DND-41 (cell line): ENCODE data around the gene COQ7.

Experiments
- EZH2 ChIP-seq: IDR thresholded peaks from 3 replicates; pipeline ENCODE4 v1.6.1; 2012; ENCODE audit warnings: borderline replicate concordance, low read depth, mild to moderate bottlenecking, moderate library complexity, low read length, inconsistent platforms; ENCODE audit not compliant: severe bottlenecking
- TF ChIP-seq, protein P1 (sequence below): IDR thresholded peaks from 2 replicates; pipeline ENCODE4 v1.5.1; 2012; ENCODE audit warnings: borderline replicate concordance, low read length, moderate library complexity, mild to moderate bottlenecking; ENCODE audit not compliant: poor library complexity, severe bottlenecking; ENCODE audit errors: extremely low read depth

GRCh38 chr16:19095654-19096053 lies 28.2 kb downstream of the COQ7 start:
- TF ChIP-seq, protein P1, sequence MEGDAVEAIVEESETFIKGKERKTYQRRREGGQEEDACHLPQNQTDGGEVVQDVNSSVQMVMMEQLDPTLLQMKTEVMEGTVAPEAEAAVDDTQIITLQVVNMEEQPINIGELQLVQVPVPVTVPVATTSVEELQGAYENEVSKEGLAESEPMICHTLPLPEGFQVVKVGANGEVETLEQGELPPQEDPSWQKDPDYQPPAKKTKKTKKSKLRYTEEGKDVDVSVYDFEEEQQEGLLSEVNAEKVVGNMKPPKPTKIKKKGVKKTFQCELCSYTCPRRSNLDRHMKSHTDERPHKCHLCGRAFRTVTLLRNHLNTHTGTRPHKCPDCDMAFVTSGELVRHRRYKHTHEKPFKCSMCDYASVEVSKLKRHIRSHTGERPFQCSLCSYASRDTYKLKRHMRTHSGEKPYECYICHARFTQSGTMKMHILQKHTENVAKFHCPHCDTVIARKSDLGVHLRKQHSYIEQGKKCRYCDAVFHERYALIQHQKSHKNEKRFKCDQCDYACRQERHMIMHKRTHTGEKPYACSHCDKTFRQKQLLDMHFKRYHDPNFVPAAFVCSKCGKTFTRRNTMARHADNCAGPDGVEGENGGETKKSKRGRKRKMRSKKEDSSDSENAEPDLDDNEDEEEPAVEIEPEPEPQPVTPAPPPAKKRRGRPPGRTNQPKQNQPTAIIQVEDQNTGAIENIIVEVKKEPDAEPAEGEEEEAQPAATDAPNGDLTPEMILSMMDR = no peak
- no peak for TF ChIP-seq EZH2
